Right ventricle myocardium inferior (tissue), 1 donor: ENCODE results near the gene IGFALS. TPM values are rescaled to one million over a fixed set of nuclear protein-coding genes. Genes with fewer than 3 reads are reported as not detected.

ENCODE experiments used
- ATAC-seq: fragments of 200-7000 bp; cut with Tn5 transposase; one replicate; pipeline ENCODE4 v1.9.1; 2020; ENCODE audit warnings: mild to moderate bottlenecking, moderate library complexity
- DNase-seq: peaks from one replicate; pipeline ENCODE4 v3.0.0; 2021; ENCODE audit errors: missing footprints
- intact Hi-C: fragments of 100-400 bp; cut with DNase I; formaldehyde crosslinking; loops from one replicate; pipeline ENCODE4 v1.11.0; 2022
- long read RNA-seq: library from polyadenylated mRNA; unstranded; transcript quantifications from one replicate; pipeline ENCODE4 v2.0.0, GENCODE V29; 2021
- total RNA-seq: library from RNA; stranded (reverse); fragmentation: NEBNext Ultra II Directional; extraction: Animal tissue kit (Norgen Biotek cat#: 25700); gene quantifications from one replicate; pipeline ENCODE4 v1.2.1, GENCODE V29; 2021
- donor health status: DM: no; HTN: yes; CAD: no; lungs with severe emphysema.

IGFALS gene
- total RNA-seq: not detected
- long read RNA-seq: 0 reads

DNA sequence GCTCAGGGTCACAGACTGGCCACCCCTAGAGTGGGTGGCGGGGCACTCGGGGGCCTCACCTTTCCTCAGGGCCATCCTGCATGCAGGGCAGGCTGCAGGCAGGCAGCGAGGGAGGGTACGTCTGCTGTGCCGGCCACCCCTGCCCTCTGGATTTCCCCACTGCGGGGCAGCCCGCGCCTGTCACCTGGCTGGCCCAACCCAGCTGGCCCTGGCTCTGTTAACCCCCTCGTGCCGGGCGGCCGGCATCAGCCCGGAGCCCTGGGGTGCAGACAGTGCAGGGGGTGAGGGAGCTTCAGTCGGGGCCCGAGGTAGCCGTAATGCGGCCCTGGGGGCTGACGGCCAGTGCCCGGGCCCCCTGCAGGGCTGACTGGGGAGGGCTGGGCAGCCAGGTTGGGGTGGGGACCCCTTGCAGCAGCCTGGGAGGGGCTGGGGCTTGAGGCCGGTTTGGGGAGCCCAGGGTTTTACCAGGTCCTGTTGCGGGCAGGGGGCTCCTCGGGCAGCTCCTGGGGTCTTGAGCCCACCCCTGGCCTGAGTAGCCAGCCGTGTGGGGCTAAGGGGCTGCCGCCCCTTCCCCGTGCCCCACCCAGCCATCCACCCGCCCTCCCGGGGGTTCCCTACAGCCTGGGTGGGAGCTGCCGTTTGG is at the start of gene IGFALS:
Gene IGFALS (minus strand): TSS at position 128 of the 643 bp plus-strand sequence. CDS start 53 bp downstream, at position 75.
- no peak for ATAC-seq
- DNase-seq: no peak
- intact Hi-C loops: no loop called here

DNA sequence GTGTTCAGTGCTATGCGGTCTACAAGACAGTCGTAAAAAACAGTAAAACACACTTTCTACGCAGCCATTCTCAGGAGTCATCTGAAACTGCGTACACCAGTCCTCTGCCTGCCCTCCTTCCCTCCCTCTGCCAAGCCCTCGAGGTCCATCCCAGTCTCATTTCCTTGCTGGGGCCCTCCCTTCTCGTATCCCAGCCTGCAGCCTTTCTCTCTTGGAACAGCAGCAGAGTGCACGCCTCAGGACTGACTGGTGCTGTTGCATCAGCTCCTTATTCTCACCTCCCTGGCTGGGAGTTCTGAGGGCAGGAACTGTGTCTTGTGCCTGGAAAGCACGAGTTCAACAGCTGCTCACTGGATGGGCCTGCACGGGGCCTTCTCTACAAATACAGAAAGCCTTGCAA is 46.0 kb upstream of the IGFALS start:
- no peak for ATAC-seq
- intact Hi-C loops: no loop called here
- DNase-seq: no peak

DNA sequence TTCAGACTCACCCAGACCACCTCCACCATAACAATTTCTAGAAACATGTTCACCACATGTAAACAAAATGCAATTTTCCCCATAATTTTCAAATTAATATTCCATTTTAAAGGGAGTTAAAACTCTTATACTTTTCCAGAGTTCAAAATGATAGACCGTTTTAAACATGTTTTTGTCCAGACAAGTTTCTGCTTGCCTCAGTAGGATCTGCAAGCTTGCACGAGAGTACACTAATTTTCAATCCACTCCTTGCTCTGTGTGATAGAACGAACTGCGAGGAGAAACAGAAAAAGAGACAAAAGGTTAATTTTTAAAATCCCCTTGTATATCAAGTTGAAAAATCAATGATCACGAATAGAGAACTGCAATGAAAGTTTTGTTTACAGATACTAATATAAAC is 40.6 kb upstream of the IGFALS start:
- no peak for ATAC-seq
- intact Hi-C loops: no loop called here
- no peak for DNase-seq

DNA sequence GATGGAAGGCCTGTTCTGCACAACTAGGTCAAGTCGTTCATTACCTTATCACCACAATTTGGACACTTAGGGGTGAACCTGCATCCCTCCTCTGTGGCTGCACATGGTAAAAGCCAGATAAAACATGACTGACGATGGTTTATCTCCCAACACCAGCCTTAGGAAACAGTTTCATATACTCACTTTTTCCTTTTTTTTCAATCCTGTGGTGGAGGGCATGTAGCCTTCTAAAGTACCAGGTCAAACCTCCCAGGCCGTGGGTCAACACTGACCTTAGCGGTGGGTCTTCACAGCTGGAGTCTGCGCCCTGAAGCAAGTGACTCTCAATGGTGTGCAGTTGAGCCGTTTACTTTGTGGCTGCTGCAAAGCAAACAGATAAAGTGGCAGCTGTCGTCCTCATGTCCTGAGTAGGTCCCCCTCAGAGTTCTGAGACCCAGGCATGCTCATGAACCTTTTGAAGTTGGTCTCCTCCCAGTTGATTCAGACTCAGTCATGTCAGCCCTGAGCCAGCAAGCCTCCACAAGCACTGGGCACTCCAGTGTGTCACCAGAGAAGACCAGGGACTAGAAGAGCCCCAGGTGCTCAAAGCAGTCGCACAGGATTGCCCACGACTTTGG is 39.4 kb upstream of the IGFALS start:
- DNase-seq: no peak
- ATAC-seq: no peak
- intact Hi-C loops: no loop called here

DNA sequence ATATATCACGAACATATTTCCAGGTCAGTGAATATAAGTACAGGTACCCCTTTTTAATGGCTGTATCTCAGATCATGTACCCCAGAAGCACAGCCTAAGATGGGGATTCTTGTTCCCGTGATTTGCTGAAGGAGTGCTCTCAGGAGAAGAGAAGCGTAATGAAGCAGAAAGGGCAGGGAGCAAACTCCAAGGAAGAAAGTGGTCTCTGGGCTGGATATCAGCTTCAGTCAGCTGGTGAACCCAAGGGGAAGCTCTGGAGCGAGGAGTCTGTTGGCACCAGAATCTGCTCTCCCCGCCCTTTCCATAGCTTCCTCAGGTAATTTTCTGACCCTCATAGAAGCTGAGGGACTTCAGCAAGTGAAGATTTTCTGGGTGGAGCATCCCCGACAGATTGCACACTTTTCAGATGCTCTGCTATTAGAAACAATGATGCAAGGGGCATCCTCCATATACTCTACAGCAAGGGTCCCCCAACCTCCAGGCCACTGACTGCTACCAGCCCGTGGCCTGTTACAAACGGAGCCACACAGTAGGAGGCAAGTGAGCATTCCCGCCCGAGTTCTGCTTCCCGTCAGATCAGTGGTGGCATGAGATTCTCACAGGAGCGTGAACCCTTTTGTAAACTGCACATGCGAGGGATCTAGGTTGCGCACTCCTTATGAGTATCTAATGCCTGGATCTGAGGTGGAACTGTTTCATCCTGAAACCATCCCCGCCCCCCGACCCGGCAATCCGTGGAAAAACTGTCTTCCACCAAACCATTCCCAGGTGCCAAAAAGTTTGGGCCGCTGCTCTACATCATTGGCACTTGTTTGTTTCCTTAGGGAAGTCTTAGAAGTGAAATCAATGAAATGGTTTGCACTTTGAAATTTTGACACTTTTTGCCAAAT is 37.9 kb upstream of the IGFALS start:
- DNase-seq: no peak
- no peak for ATAC-seq
- intact Hi-C loops: no loop called here

DNA sequence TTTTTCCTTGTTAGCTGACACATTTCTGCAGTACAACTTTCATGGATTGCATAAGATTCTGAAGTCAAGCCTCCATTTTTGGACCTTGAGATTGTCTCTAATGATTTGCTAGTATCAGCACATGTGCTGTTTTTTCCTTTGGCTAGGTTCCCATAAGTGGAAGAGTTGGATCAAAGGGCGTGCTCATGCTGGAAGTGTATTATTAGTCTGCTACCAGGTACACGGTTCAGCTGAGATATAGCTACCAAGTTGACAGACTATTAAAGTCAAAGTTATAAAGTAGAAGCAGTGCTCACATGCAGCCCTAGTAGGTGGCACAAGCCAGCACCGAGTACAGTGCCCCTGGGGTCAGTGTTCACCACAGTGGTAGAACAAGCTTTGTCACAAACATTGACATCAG is 36.7 kb upstream of the IGFALS start:
- intact Hi-C loops: no loop called here
- DNase-seq (no peak), ATAC-seq (no peak)

DNA sequence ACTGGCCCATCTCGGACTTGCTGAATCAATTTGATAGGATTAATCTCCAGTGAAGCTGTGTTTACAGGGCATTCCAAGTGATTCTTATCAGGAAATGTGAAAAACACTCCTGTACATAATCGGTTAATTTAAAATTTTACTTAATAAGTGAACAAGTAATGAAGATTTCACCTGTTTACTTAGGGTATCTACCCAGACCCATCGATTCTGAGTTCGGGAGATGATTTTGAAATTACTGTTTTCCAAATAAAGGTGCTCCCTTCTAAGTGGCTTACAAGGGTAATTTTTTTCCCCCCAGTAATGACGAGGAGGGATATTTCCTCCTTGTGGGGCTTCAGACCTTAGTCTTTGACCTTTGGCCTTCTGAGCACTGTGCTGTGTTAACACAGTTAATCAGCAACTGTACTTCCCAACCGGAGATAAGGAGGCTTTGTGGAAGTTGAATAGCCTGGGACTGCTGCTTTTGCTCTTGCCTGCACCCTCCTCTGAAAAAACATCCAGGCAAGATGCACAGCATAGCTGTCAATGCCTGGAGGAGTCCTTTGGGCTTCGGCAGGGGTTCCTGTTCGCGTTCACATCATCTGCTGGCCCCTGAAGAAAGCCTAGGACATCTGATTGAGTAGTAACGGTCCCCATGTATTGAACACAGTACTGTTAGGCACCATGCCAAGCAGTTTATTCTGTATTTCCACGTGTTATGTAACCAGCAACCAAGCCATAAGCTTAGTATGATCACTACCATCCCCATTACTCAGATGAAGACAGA is 35.3 kb upstream of the IGFALS start:
- ATAC-seq (no peak), DNase-seq (no peak)
- intact Hi-C loops: loop anchor here (5.0 kb wide), 1 partner anchor 217 kb away; the partner anchor contains the start of genes CRAMP1 and IFT140

DNA sequence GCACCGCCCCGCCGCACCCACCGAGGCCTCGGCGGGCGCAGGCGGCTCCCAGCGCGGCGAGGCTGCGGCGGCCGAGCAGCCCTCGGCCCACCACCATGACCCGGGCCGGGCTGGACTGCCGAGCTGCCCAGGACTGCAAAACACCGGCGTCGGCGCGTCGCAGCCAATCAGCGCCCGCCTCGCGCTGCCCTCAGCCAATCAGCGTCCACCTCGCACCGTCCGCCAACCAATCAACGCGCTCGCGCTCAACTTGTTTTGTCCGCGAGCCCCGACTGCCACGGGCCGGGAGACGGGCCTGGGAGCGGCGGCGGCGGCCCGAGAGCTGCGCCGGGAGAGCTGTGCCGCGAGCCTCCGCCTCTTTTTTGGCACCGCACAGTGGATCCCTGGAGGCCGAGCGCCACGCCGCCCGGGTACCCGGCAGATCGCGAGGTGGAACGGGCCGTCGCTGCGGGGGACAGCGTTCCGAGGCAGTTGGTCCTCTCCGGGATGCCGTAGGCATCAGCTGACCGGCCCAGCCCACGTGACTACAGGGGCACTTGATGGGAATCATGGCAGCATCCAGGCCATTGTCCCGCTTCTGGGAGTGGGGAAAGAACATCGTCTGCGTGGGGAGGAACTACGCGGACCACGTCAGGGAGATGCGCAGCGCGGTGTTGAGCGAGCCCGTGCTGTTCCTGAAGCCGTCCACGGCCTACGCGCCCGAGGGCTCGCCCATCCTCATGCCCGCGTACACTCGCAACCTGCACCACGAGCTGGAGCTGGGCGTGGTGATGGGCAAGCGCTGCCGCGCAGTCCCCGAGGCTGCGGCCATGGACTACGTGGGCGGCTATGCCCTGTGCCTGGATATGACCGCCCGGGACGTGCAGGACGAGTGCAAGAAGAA is 33.4 kb upstream of the IGFALS start, which contains the start of the genes FAHD1 and HAGH:
Gene FAHD1 (plus strand): TSS at position 516 of the 883 bp plus-strand sequence. CDS start 33 bp downstream, at position 549.
Gene HAGH (minus strand): TSS at position 135 of the 883 bp plus-strand sequence. CDS start 38 bp downstream, at position 97.
- ATAC-seq: peak; percentile 96
- intact Hi-C loops: loop anchor here (5.0 kb wide), 1 partner anchor 215 kb away; the partner anchor contains the start of genes CRAMP1 and IFT140
- peak; percentile 96 for DNase-seq

DNA sequence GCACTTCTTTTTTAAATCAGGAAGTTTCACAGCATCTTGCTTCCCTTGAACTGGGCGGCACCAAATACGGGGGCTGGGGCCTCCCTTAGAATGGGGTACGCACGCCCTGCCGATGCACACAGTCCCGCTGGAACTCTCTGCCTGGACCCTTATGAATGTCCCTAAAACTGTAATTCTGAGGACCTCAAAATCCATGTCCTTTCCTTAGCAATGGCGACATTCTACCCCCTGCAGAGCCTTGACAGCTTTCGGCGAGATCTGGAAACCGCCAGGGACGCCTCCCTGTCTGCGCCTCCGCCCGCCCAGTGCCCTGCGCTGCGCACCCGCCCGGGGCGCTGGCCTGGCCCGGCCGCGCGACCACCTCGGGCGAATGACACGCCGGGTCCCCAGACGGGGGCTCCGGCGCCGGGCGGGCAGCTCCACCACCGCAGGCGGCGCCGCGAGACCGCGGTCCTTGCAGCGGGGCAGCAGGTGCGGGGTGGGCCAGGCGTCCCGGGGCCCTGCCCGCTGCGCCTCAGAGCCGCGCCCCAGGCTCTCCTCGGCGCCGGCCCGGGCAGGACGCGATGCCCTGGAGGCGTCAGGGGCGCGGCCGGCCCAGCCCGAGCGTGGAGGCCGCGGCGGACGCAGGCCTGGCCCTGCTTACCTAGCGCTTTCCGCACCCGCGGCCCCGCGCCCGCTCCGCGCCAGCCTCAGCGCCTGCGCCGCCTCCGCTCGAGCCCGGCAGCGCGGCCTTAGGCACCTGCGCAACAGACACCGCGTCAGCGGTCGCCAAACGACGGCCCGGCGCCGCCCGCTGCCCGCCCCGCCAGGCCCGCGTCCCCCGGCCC is 32.6 kb upstream of the IGFALS start:
- intact Hi-C loops: loop anchor here (5.0 kb wide), 1 partner anchor 214 kb away; the partner anchor contains the start of genes CRAMP1 and IFT140
- DNase-seq: no peak
- peak; percentile 8 for ATAC-seq

DNA sequence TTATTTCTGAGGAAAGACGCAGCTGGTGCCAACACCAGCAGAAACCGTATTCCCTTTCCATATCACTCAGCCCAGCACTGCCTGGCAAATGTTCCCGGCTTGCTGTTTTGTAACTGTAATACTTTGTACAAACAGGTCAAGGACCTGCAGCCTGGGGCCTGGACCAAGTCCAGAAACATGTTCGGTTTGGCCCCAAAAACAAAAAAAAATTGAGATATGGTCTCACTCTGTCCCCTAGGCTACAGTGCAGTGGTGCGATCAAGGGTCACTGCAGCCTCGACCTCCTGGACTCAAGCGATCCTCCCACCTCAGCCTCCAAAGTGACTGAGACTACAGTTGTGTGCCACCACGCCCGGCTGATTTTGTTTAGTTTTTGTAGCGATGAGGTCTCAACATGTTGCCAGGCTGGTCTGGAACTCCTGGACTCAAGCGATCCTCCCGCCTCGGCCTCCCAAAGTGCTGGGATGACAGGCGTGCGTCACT is 31.9 kb upstream of the IGFALS start:
- DNase-seq: no peak

DNA sequence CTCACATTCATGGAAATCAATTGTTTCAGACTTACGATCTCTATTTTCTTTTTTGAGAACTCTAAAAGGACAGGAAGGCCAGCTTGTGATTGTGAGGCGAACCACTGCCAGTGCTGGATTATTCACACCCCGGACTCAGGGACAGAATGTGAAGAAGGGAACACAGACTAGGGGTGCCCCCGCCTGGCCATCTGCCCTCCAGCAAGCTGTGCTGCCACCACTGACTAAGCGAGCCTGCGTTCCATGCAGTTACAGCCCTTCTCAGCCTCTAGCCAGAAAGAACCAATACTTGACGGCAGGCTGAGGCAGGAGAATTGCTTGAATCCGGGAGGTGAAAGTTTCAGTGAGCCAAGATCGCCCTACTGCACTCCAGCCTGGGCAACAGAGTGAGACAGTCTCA is 30.3 kb upstream of the IGFALS start:
- intact Hi-C loops: loop anchor here (5.0 kb wide), 1 partner anchor 37 kb away; no protein-coding TSS in a partner anchor
- no peak for ATAC-seq
- DNase-seq: no peak

More for the DNA sequence above, 31.9 kb upstream of the IGFALS start:
- intact Hi-C loops: loop anchor here (5.0 kb wide), 1 partner anchor 213 kb away; the partner anchor contains the start of genes CRAMP1 and IFT140
- ATAC-seq: no peak

DNA sequence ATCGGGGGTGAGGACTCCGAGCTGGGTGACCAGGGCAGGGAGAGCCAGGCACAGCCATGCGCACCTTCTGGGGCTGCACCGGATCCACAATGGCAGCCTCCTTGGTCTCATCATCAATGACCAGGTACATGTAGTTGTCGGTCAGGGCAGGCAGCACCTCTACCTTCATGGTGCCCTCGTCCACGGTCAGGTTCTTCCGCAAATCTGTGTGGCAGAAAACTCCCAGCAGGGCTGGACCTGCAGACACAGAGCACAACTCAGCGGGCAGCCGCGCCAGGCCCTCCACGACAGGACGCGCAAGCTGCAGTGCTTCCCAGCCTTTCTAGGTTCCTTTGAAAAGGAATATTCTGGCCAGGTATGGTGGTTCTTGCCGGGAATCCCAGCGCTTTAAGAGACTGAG is 29.3 kb upstream of the IGFALS start:
- no peak for DNase-seq
- intact Hi-C loops: loop anchor here (5.0 kb wide), 1 partner anchor 36 kb away; no protein-coding TSS in a partner anchor
- no peak for ATAC-seq

DNA sequence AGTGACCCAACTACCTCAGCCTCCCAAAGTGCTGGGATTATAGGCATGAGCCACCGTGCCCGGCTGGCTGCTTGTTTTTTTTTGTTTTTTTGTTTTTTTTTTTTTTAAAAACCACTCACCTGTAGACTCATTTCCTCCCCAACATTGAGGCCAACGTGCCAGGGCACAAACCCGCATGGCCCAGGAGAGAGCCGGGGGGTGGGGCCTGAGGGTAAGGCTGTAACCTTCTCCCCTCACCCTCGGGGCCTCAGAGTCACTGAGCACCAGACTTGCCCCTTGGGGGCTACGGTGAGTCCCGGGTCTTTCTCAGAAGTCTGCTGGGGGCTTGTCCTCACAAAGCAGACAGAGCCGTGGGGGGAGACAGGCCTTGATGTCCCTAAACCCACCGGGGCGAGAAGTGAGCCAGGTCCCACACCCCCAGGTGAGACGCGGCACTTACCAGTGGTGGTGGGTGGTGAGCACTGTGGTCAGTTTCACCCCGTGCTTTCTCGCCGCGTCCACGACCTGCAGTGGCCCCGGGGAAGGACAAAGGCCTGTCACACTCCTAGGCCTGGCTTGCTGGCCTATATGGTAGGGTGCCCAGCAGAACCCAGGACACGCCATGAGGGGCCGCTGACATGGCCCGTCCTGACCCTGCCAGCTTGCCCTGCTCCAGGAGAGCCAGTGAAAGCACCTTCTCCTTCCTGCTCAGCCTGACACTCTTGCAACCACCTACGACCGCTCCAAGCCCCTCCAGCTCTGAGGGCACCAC is 28.5 kb upstream of the IGFALS start:
- intact Hi-C loops: loop anchor here (5.0 kb wide), 1 partner anchor 35 kb away; no protein-coding TSS in a partner anchor
- DNase-seq (no peak), ATAC-seq (no peak)

DNA sequence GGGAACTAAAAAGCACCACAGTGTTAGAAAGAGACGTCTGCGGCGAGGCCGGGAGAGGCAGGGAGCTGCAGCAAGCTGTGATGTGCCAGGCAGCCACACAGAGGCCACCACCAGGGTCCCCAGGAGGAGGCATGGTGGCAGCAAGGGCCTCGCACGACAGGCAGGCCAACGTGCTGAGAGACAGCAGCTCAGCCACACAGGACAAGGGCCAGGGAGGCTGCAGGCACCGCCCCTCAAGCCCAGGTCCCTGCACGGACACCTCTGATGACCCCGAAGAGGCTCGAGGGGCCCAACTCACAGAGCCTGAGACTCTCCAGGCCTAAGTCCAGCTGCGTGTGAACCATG is 27.4 kb upstream of the IGFALS start:
- DNase-seq (no peak), ATAC-seq (no peak)
- intact Hi-C loops: loop anchor here (5.0 kb wide), 1 partner anchor 34 kb away; no protein-coding TSS in a partner anchor

DNA sequence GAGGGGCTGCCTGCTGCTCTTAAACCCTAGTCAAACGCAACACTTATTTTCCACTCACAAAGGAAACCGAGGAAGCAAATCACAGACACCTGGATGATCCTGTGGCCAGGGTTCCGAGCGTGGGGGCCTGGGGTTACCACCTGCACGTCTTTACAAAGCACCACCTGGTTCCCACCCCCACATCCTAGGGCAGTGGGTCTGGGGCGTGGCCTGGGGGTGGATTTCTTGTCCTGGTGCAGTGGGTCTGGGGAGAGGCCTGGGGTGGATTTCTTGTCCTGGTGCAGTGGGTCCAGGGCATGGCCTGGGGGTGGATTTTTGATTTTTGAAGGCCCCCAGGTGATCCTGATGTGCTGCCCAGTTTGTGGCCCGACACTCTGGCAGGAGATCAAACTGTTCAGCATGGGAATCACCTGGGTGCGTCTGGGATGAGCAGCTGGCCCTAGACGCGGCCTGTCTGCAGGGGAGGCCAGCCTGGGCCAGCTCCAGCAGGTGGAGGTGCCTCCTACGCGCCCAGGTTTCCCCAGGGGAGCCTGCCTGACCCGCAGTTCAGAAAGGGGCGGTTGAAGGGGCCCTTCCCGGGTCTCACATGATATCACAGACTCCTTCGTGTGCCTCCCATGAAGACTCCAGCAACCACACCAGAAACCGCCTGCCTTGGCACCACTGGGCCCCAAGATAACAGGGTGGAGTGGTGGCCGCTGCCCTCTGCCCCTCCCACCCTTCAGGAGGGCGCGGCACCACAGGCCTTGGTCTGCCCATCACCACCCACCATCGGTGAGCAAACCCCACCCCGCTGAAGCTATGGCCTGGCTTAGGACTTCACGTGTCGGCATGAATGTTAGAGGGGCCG is 26.8 kb upstream of the IGFALS start:
- DNase-seq (no peak), ATAC-seq (no peak)
- intact Hi-C loops: loop anchor here (5.0 kb wide), 1 partner anchor 33 kb away; no protein-coding TSS in a partner anchor
